ENCODE measurements around the gene HOXC10. TPM values are rescaled to one million over a fixed set of nuclear protein-coding genes. Genes with fewer than 3 reads are reported as not detected.

HOXC10 gene
- total and polyA plus RNA-seq, 7 donors = not detected

- no peaks in the 10 kb centered on the region for H3K36me3 ChIP-seq
- H3K4me3 ChIP-seq = no peak overlapping the region
- peaks cover 87 to 100% (median 100%) of the 10 kb centered on the region in 3 donors for H3K27me3 ChIP-seq
- no peak overlapping the region for H3K27ac ChIP-seq
- H3K4me1 ChIP-seq = peaks cover 0 to 35% (median 8%) of the 10 kb centered on the region in 4 donors
- WGBS, 2 donors = 8 to 26% methylated on average over 11 of the region's 11 CpGs
- no peaks in the 10 kb centered on the region for H3K9me3 ChIP-seq
- intact Hi-C loops (cut with DNase I) = no loop called here
- DNase-seq = no peak
- TF ChIP-seq EP300 (IDR thresholded peaks at IDR 0.05) (no peak), POLR2A (IDR thresholded peaks at IDR 0.05) (no peak), CTCF (IDR thresholded peaks at IDR 0.05) (no peak), POLR2AphosphoS5 (IDR thresholded peaks at IDR 0.05) (no peak)
Measured at GRCh38 chr12:53956914-53957536, 27.9 kb upstream of the HOXC10 start.

GRCh38 chr12:53958128-53958527, 26.8 kb upstream of the HOXC10 start:
- WGBS, 2 donors = 24 to 25% methylated on average over 3 of the region's 3 CpGs
- no peak for DNase-seq
- intact Hi-C loops (cut with DNase I) = no loop called here
- Histone ChIP-seq H3K4me3 (no peak overlapping the region), H3K36me3 (no peaks in the 10 kb centered on the region), H3K27ac (no peak overlapping the region), H3K4me1 (peaks cover 0 to 32% (median 7%) of the 10 kb centered on the region in 4 donors), H3K9me3 (no peaks in the 10 kb centered on the region), H3K27me3 (peaks cover 88 to 100% (median 100%) of the 10 kb centered on the region in 3 donors)
- TF ChIP-seq EP300 (IDR thresholded peaks at IDR 0.05) (no peak), POLR2AphosphoS5 (IDR thresholded peaks at IDR 0.05) (no peak), POLR2A (IDR thresholded peaks at IDR 0.05) (no peak), CTCF (IDR thresholded peaks at IDR 0.05) (no peak)

GRCh38 chr12:53959314-53959713, 25.6 kb upstream of the HOXC10 start:
- no peak for TF ChIP-seq CTCF (IDR thresholded peaks at IDR 0.05)
- TF ChIP-seq EP300 (IDR thresholded peaks at IDR 0.05) = no peak
- no peak for TF ChIP-seq POLR2AphosphoS5 (IDR thresholded peaks at IDR 0.05)
- no peak for TF ChIP-seq POLR2A (IDR thresholded peaks at IDR 0.05)
- intact Hi-C loops (cut with DNase I) = no loop called here
- WGBS, 2 donors = 11% methylated on average over 4 of the region's 4 CpGs

GRCh38 chr12:53960187-53961024, 24.5 kb upstream of the HOXC10 start:
- intact Hi-C loops (cut with DNase I) = no loop called here
- DNase-seq = no peak
- 9 to 20% methylated on average over 39 of the region's 39 CpGs for WGBS, 2 donors
- Histone ChIP-seq H3K4me1 (peaks cover 0 to 24% (median 5%) of the 10 kb centered on the region in 4 donors), H3K9me3 (no peaks in the 10 kb centered on the region), H3K27ac (no peak overlapping the region), H3K36me3 (no peaks in the 10 kb centered on the region), H3K27me3 (peaks cover 88 to 100% (median 100%) of the 10 kb centered on the region in 3 donors), H3K4me3 (no peak overlapping the region)
- no peak for TF ChIP-seq EP300 (IDR thresholded peaks at IDR 0.05)
- no peak for TF ChIP-seq POLR2AphosphoS5 (IDR thresholded peaks at IDR 0.05)

More at GRCh38 chr12:53959314-53959713, 25.6 kb upstream of the HOXC10 start:
- no peak overlapping the region for H3K4me3 ChIP-seq
- H3K27me3 ChIP-seq = peaks cover 88 to 100% (median 100%) of the 10 kb centered on the region in 3 donors
- H3K36me3 ChIP-seq = no peaks in the 10 kb centered on the region
- H3K4me1 ChIP-seq = peaks cover 0 to 32% (median 7%) of the 10 kb centered on the region in 4 donors
- H3K9me3 ChIP-seq = no peaks in the 10 kb centered on the region
- DNase-seq = no peak
- no peak overlapping the region for H3K27ac ChIP-seq
